NCI-H1417 (cell line): ENCODE data around the gene ZNF574.

ENCODE experiments used
- DNase-seq, 3 experiments: peaks; one replicate each; lab custom pipeline; 2025; lab: John Stamatoyannopoulos, UW

The ZNF574 gene

DNA sequence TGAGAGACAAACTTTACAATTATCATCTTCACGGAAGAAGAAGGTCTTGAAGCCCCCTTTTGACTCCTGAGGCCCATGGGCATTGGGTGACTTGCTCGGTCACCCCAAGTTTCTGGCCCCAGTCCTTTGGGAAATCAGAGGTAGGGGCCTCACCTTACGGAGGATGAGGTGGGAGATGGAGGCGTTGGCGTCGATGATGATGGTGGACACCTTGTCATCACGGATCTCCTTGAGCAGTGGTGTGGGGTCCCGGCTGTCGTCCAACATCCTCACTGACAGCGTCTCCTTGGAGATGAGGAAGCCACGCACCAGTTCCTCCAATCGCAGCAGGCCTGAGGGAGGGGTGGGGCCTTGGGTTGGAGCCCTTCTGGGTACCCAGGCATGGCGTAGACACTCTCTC is 16.8 kb upstream of the ZNF574 start:
- DNase-seq: no peak

DNA sequence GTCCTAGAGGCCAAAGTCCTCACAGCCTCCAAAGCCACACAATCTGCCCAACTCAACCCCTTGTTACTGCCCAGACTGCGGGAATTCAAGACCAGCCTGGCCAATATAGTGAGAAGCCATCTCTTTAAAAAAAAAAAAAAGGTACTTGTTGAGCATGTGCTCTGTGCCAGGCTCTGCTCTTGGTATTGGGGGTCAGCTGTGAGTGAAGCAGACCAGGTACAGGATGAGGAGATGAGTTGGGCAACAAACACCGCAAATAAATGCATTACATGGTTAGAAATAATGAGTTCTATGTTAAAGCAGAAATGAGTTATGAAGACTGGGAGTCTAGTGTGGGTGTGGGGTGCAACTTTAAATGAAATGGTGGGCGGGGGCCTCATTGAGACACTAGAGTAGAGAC is 15.8 kb upstream of the ZNF574 start:
- no peak for DNase-seq

DNA sequence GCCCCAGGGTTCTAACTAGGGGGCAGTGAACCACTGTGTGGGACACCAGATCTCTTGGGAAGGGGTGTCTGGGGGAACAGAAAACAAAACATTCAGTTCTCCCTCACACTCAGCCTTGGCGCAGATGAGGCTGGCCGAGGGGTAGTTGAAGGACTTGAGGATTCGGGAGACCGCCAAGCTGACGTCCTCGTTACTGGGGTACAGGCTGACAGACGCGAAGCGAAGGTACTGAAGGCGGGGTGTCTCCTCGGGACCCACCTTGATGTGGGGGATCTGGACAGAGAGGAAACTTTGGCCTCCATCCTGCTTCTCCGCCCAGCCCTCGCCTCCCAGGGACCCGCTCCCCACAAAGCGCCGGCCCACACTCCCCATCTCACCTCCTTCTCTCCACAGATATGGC is 13.6 kb upstream of the ZNF574 start:
- no peak for DNase-seq

DNA sequence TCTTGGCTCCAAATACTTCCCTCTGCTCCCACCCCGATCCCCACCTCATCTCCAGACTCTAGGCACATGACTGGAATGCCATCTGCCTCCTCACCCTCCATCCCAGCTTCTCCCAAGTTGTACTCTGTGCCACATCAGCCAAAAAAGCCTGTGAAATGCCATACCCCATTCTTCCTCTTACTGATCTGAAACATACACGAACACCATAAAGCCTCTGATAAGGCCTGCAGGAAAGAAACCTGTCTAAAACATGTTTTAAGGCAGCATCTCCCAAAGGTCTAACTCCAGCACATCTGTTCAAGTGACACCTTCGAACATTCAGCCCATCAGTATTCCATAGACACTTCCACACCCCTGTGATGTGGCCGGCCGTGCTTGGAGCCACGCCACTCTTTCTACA is 11.5 kb upstream of the ZNF574 start:
- DNase-seq: no peak

DNA sequence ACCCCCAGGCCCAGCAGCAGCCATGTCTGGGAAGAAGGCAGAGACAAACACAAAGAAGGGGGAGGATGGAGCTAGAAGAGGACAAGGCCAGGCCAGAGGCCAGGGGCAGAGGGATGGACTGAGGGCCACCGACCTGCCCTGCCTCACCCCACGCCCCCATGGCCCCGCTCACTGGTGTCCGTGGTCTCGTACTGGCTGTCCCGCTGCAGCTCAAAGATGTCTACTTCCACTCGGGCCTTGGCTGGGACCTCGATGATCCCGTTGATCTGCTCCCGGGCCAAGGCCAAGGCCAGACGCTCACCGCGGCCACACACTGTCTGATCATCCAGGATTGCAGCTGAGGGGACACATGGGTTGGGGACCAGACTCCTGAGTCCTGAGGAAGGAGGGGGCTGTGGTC is 10.9 kb upstream of the ZNF574 start:
- no peak for DNase-seq

DNA sequence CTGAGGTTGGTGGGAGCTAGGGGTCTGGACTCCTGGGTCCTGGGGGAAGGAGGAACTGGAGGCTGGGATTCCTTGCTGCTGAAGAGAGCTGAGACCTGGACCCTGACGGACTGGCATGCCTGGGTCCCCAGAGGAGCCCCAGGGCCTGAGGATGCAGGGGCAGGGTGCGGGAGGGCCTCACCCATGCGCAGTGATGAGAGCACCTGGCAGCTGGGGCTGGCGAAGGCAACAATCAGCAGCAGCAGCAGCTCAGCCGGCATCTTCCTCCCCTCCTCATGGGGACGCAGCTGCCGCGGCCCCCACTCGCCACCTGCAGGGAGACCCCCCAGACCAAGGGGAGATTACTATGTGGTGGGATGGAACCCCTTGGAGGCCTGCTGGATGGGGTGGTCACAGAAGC is 10.5 kb upstream of the ZNF574 start:
- no peak for DNase-seq

DNA sequence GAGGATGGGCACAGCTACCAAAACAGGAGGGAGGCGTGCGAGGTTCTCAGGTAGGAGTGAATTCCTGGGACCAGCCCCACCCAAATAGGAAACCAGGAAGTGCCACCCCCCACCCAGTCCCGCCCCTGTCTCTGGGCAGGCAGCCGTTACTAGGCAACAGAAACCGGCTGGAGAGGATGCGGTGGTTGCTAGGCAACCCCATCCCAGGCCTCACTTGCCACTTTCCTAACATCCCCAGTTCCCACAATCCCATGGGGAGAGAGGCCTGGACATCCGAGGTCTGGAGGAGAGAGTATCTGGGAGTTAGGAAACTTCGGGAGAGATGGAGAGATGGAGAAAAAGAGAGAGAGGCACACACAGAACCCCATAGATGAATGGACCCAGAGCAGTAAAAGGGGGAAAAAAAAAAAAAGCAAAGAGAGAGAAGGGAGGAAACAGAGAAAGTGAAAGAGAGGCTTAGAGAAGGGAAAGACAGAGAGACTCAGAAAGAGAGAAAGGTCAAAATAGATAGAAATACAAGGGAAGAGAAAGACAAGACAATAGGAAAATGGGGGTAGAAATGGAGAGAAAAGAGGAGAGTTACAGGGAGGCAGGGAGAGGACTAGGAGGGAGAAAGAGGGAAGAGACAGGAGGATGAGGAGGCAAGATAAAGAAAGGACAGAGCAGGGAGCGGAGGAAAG is 9.8 kb upstream of the ZNF574 start:
- peak; percentile 70 to 88 (median 87) for DNase-seq

DNA sequence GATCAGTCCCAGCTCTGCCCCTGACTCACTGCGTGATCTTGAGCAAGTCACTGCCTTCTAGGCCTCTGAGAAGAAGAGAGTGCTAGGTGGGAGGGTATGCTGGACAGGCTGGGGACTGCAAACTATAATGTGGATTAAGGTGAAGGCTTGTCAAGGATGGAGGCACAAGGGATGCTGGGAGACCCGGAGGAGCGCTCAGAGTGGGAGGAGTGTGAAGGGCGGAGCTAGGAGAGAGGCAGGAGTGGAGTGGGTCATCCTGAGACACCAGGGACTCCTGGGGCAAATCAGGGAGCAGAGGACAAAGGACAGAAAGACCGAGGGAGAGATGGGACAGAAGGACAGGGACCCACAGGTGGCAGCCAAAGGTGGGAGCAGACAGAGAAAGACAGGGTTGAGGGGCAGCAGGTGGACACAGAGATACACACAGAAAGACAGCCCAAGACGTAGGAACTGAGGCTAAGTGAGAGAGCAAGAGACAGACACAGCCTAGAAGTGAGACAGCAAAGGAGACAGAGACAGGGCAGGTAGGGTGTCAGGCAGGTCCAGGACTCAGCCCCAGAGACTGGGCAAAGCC is 8.6 kb upstream of the ZNF574 start:
- DNase-seq: no peak

DNA sequence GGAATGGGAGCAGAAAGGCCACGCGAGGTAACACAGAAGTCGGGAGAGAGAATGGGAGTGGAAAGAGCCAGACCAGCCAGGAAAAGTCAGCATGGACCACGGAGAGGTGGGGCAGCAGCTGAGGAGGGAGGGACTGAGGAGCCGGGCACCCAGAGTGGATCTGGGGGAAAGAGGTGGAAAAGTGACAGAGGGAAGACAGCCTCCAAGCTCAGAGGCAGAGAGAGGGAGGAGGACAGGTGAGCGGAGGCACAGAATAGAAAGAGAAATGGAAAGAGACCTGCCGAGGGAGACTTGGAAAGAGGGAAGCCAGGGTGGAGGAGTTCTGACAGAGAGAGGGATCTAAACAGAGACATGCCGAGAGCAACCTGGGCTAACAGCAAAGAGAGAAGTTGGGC is 7.6 kb upstream of the ZNF574 start:
- no peak for DNase-seq

DNA sequence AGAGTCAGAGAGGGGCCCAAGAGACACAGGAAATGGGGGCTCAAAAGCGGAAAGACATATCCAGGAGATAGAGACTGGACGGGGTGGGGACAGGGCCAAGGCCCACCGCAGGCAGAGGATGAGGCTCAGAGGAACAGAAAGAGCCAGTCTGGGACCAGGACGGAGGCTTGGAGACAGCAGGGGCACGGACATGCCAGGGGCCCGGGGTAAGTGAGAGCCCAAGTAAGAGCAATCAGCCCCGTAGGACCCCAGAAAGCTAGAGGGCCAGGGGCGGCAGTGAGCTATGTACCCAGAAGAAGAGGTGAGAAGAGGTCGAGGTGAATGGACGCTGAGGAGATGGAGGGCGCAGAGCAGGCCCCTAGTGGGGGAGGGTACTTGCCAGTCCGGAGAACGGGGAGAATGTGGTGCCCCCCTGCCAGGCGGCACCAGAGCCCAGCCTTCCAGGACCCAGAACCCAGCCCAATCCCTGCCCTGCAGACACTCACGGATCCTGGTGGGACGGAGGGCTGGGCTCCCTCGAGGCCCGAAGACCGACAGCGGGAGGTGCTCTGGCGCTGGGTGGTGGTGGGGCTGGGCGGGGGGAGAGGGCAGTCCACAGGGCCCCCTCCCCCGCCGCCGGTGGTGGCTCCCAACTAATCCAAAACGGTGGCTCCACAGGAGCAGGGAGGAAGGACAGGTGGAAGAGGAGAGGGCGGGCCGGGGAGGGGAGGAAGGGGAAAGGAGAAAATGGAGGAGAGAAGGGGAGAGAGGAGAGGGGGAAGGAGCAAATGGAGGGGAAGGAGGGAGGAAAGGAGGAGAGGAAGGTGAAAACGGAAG is 7.0 kb upstream of the ZNF574 start:
- peak in 2 of 3 experiments; percentile 51 to 54 for DNase-seq

DNA sequence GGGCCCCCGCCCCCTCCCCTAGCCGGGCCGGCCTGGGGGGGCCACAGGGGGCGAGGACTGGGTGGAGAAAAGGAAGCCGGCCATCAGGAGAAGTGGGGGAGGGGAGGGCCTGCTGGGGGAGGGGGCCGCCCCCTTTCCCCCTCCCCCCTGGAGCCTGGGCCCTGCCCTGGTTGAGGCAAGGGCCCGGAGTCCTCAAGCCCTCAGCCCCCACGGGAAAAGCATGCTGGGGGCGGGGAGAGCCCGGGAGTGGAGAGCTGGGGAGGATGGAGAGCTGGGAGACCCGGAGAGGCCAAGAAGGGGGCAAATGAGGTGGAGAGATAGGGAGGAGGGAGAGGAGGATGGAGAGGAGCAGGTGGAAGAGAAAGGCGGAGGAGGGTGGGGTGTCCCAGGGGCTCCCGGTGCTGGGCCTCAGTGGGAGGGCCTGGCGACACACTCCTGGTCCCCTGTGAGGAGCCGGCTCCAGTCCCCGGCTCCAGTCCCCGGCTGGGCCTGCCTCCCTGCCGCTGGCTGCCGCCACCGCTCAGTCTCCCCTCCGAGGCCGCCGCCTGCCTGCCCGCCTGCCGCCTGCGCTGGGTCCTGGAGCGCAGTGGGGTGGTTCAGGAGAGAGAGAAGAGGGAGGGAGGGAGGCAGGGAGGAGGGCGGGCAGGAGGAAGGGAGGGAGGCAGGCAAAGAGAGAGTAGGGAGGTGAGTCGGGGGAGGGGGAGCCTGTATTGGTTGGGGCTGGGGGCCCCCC is 6.2 kb upstream of the ZNF574 start, which contains the start of gene GRIK5:
TSS of gene GRIK5 (minus strand) at position 588 of the 733 bp plus-strand sequence. CDS start 4,436 bp downstream, outside the sequence.
- DNase-seq: peak in 2 of 3 experiments; percentile 71 to 77

DNA sequence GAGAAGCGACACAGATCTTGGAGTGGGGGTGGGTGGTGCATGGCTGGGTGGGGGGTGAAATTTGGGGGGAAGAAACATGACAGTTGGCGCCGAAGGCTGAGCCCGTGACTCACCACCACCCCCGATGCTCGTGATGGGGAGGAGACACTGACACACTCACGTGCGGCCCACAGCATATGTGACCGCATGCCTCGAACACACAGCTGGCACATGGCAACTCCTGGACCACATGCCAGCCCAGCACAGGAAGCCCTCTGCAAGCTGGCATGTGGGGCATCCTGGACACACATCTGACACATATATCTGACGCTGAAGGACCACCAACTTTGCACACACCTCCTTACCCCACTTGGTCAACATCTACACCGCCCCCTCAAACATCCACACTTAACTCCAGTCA is 4.7 kb upstream of the ZNF574 start:
- DNase-seq: no peak

DNA sequence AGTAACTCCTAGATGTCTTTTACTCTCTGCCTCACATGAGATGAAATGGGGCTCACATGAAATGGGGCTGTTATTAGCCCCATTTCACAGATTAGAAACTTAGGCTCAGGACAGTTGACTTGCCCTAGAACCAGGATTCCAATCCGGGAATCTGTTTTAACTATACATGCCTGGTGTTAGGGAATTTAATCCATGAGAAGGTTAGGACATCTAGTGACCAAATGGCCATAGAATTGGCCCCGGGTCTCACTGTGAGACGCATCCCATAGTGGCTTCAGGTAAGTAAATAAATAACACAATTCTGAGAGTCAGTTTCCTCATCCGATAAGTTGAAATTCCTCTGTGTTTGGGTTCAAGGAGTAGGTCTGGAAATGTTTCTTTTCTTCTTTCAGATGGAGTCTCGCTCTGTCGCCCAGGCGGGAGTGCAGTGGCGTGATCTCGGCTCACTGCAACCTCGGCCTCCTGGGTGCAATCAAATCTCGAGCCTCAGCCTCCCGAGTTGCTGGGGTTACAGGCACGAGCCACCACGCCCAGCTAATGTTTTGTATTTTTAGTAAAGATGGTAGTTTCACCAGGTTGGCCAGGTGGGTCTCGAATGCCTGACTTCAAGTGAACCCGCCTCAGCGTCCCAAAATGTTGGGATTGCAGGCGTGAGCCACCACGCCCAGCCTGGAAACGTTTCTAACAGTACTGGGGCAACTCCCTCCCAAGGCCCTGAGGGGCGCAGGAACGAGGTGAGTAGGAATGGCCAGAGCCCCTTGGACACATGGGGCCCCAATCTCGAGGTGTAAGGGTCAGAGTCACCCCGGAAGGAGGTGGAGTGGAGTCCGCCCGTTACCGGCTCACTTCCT is 1.2 kb upstream of the ZNF574 start:
- peak in 1 of 3 experiments; percentile 40 for DNase-seq

DNA sequence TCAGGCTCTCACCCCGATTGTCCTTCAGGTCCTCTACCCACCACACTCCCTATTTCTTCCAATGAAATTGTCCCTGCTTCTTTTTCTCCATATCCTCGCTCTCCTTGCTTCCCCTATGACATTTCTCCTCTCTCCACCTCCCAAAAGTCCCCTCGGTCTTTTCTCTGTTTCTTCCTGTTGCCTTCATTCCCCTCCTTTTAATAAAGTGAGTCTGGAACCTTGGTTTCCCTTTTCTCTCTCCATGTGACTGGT is 676 bp upstream of the ZNF574 start:
- DNase-seq: peak in 1 of 3 experiments; percentile 71

DNA sequence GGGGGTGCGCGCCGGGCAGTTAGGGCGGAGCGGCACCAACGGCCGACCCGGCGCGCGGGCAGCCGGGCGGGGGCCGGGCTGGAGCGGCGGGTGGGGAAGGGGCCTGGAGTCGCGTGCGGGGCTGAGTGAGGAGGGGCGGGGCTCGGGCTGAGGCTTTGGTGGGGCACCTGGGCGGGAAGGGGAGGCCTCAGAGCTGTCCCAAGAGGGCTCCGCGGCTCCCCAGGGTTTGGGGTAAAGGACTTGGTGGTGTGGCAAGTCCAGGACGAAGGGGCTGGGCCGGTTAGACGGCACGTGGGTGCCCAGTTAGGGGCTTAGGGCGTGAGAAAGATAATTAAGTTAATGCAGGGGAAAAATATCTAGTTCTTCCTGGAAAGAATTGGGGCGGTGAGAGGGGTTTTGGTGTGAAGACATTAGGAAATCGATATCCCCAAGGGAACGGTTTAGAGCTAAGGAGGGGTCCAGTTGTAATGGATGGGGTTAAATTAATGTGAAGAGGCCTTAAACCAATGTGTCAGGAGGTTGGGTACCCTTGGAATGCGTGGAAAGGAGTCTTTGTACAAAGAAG is 496 bp downstream of the ZNF574 start:
- peak in 1 of 3 experiments; percentile 44 for DNase-seq

DNA sequence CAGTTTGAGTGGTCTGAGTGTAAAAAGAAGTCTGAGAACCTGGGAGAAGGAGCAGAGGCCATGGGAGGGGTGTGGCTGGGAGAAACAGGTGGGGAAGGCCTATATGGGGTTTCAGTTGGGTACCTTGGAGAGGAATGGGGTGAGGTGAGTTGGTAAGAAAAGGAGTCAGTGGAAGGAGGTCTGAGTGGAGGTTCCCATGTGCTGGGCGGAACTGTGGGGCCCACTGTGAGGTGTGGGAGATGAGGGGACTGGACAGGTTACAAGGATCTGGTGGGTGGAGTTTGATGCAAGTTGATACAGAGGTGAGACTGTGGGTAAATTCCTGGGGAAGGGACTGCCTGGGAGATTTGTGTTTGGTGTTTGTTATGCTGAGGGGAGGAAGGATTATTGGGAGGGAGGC is 2.1 kb downstream of the ZNF574 start:
- DNase-seq: no peak

DNA sequence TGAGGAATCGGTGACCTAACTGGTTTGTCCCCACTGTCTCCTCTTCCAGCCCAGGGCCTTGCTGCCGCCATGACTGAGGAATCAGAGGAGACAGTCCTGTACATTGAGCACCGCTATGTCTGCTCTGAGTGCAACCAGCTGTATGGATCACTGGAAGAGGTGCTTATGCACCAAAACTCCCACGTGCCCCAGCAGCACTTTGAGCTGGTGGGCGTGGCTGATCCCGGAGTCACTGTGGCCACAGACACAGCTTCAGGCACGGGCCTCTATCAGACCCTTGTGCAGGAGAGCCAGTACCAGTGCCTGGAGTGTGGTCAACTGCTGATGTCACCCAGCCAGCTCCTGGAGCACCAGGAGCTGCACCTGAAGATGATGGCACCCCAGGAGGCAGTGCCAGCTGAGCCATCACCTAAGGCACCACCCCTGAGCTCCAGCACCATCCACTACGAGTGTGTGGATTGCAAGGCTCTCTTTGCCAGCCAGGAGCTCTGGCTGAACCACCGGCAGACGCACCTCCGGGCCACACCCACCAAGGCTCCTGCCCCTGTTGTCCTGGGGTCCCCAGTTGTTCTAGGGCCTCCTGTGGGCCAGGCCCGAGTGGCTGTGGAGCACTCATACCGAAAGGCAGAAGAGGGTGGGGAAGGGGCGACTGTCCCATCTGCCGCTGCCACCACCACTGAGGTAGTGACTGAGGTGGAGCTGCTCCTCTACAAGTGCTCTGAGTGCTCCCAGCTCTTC is 2.7 kb downstream of the ZNF574 start:
- no peak for DNase-seq

DNA sequence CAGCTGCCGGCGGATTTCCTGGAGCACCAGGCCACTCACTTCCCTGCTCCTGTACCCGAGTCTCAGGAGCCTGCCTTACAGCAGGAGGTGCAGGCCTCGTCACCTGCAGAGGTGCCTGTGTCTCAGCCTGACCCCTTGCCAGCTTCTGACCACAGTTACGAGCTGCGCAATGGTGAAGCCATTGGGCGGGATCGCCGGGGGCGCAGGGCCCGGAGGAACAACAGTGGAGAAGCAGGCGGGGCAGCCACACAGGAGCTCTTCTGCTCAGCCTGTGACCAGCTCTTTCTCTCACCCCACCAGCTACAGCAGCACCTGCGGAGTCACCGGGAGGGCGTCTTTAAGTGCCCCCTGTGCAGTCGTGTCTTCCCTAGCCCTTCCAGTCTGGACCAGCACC is 3.3 kb downstream of the ZNF574 start:
- DNase-seq: no peak

DNA sequence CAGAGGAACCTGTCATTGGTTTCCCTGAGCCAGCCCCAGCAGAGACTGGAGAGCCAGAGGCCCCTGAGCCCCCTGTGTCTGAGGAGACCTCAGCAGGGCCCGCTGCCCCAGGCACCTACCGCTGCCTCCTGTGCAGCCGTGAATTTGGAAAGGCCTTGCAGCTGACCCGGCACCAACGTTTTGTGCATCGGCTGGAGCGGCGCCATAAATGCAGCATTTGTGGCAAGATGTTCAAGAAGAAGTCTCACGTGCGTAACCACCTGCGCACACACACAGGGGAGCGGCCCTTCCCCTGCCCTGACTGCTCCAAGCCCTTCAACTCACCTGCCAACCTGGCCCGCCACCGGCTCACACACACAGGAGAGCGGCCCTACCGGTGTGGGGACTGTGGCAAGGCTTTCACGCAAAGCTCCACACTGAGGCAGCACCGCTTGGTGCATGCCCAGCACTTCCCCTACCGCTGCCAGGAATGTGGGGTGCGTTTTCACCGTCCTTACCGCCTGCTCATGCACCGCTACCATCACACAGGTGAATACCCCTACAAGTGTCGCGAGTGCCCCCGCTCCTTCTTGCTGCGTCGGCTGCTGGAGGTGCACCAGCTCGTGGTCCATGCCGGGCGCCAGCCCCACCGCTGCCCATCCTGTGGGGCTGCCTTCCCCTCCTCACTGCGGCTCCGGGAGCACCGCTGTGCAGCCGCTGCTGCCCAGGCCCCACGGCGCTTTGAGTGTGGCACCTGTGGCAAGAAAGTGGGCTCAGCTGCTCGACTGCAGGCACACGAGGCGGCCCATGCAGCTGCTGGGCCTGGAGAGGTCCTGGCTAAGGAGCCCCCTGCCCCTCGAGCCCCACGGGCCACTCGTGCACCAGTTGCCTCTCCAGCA is 4.2 kb downstream of the ZNF574 start:
- DNase-seq: no peak
